DMS153 (cell line): ENCODE measurements around the gene STK36.

Source experiments
- DNase-seq: peaks from one replicate; lab custom pipeline; 2025; lab: John Stamatoyannopoulos, UW

STK36 gene

DNA sequence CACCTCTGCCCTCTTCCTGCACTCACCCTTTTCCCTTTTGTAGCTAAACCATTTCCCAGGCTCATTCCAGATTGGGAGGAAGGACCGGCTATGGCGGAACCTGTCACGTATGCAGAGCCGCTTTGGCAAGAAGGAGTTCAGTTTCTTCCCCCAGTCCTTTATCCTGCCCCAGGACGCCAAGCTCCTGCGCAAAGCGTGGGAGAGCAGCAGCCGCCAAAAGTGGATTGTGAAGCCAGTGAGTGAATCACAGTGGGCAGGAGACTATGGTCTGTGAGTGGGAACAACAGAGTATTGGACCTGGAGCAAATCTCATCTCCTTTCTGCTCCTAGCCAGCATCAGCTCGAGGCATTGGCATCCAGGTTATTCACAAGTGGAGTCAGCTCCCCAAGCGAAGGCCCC is 75.1 kb downstream of the STK36 start:
- DNase-seq: no peak

DNA sequence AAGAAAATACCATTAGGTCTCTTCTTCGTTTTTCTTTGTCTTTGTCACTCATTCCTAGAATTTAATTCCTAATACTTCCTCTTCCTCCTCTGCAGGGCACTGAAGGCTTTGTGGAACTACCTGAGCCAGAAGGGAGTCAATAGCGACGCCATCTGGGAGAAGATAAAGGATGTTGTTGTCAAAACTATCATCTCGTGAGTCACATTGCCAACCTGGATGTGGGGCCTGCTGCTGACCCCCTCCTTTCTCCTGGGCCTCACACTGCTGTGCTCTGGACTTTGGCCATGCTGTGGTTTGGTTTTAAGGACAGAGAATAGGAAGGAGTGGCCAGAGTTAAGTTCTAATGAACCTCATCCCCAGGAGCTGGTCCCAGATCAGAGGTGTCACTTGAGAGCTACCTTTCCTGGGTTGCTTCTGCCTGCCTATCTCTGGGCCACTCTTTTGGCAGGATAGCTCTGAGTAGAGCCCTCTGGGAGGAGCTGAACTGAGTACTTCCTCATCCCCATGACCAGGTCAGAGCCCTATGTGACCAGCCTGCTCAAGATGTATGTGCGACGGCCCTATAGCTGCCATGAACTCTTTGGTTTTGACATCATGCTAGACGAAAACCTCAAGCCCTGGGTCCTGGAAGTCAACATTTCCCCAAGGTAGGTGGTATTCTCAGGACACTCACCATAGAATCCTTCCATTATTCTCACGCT is 77.0 kb downstream of the STK36 start:
- DNase-seq: no peak
